Esophagus muscularis mucosa (tissue), 4 donors: ENCODE data around the gene IFNGR1. TPM values are rescaled to one million over a fixed set of nuclear protein-coding genes. Genes with fewer than 3 reads are reported as not detected.

Source experiments
- DNase-seq: peaks from one replicate; pipeline ENCODE4 v3.0.0-alpha.2; 2017; ENCODE audit errors: extremely low spot score
- H3K27ac ChIP-seq, 4 donors: fragments of 200-600 bp; sonication (generic); replicated peaks in 1 of 4; 1 replicate in 3 of 4; 2 replicates in 1 of 4; pipeline ENCODE4 v1.5.1; 2016 to 2019; ENCODE audit warnings: mild to moderate bottlenecking in 1 of 4
- H3K27me3 ChIP-seq, 4 donors: fragments of 200-600 bp; sonication (generic); one replicate each; pipeline versions ENCODE4 v1.5.1 to v1.6.0; 2016 to 2019
- H3K36me3 ChIP-seq, 4 donors: fragments of 200-600 bp; sonication (generic); one replicate each; pipeline ENCODE4 v1.5.1; 2016 to 2019
- H3K4me1 ChIP-seq, 4 donors: fragments of 200-600 bp; sonication (generic); one replicate each; pipeline ENCODE4 v1.5.1; 2016 to 2019
- H3K4me3 ChIP-seq, 4 donors: fragments of 200-600 bp; sonication (generic); 1 replicate in 2 of 4; 2 replicates in 2 of 4; pipeline ENCODE4 v1.5.1; 2016 to 2019; ENCODE audit warnings: mild to moderate bottlenecking in 4 of 4, moderate library complexity in 1 of 4
- H3K9me3 ChIP-seq, 4 donors: fragments of 200-600 bp; sonication (generic); 1 replicate in 3 of 4; 2 replicates in 1 of 4; pipeline ENCODE4 v1.5.1; 2016 to 2019
- CTCF ChIP-seq, 3 experiments: fragments of 200-600 bp in 2 of 3; fragments of 450-650 bp in 1 of 3; sonication (generic) in 2 of 3; IDR thresholded peaks; one replicate each; pipeline ENCODE4 v1.5.1; 2017 to 2019; ENCODE audit warnings: antibody characterized with exemption in 3 of 3, mild to moderate bottlenecking in 2 of 3, moderate library complexity in 1 of 3
- EP300 ChIP-seq: sonication (generic); formaldehyde crosslinking; IDR thresholded peaks from one replicate; pipeline ENCODE4 v1.6.1; 2017; ENCODE audit warnings: antibody characterized with exemption
- POLR2A ChIP-seq: fragments of 450-650 bp; IDR thresholded peaks from one replicate; pipeline ENCODE4 v1.6.1; 2017; ENCODE audit warnings: antibody characterized with exemption, moderate library complexity, mild to moderate bottlenecking, low read depth
- POLR2AphosphoS5 ChIP-seq, 2 donors: sonication (generic); formaldehyde crosslinking; IDR thresholded peaks; one replicate each; pipeline ENCODE4 v1.6.1; 2017; ENCODE audit warnings: antibody characterized with exemption in 2 of 2
- WGBS: methylation state at CpG from one replicate; pipeline ENCODE4 v1.1.5; 2018; 5-methylcytosine and 5-hydroxymethylcytosine counted together
- intact Hi-C: fragments of 100-400 bp; cut with DNase I; formaldehyde crosslinking; loops from one replicate; pipeline ENCODE4 v1.15.1; 2023
- total RNA-seq, 4 donors: library from RNA; depleted of rRNA; stranded (reverse); fragments of >200 nt; gene quantifications; one replicate each; pipeline versions ENCODE4 v1.1.0 to v1.2.1, GENCODE V29; 2016

IFNGR1 gene
- total RNA-seq, 4 donors from 2014 or later, result 52.8 to 95.9 (median 62.9) TPM

- DNase-seq, result no peak
- TF ChIP-seq POLR2A (no peak), EP300 (no peak), POLR2AphosphoS5 (IDR thresholded peaks at IDR 0.05) (no peak), CTCF (IDR thresholded peaks at IDR 0.05) (no peak)
- H3K9me3 ChIP-seq, result no peaks in the 10 kb centered on the region
Observed at GRCh38 chr6:137264311-137265075, 45.3 kb upstream of the IFNGR1 start.

GRCh38 chr6:137261761-137262160 lies 42.6 kb upstream of the IFNGR1 start:
- Histone ChIP-seq H3K4me1 (peaks cover 15 to 36% (median 28%) of the 10 kb centered on the region in 4 donors), H3K27ac (peak overlapping the region; percentile 50 to 63 (median 52)), H3K4me3 (no peak overlapping the region), H3K9me3 (no peaks in the 10 kb centered on the region), H3K36me3 (no peaks in the 10 kb centered on the region), H3K27me3 (no peaks in the 10 kb centered on the region)
- no peak for DNase-seq
- intact Hi-C loops, result no loop called here
- no peak for TF ChIP-seq CTCF (IDR thresholded peaks at IDR 0.05)
- no peak for TF ChIP-seq POLR2AphosphoS5 (IDR thresholded peaks at IDR 0.05)
- TF ChIP-seq EP300, result no peak
- no peak for TF ChIP-seq POLR2A

More at GRCh38 chr6:137264311-137265075, 45.3 kb upstream of the IFNGR1 start:
- no peaks in the 10 kb centered on the region for H3K27me3 ChIP-seq
- no peaks in the 10 kb centered on the region for H3K36me3 ChIP-seq
- no peak overlapping the region for H3K27ac ChIP-seq
- H3K4me3 ChIP-seq, result no peak overlapping the region
- WGBS, result 60% methylated on average over 5 of the region's 5 CpGs
- intact Hi-C loops, result loop anchor here (5.0 kb wide), 1 partner anchor 53 kb away; no protein-coding TSS in a partner anchor
- H3K4me1 ChIP-seq, result peaks cover 15 to 36% (median 28%) of the 10 kb centered on the region in 4 donors

DNA sequence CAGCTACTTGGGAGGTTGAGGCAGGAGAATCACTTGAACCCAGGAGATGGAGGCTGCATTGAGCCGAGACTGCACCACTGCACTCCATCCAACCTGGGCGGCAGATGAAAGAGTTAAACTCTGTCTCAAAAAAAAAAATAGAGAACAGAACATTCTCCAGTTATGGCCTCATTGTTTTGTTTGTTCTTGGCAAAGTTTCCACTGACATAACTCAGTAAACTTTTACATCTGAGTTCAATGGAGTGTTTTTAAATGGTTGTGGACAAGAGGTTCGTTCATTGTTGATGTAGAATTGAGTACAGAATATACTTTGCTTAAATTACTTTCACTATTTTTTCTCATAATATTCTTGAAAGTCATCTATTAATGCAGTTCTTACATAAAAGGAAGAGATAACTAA lies 42.2 kb upstream of the IFNGR1 start:
- no peaks in the 10 kb centered on the region for H3K36me3 ChIP-seq
- peaks cover 15 to 36% (median 28%) of the 10 kb centered on the region in 4 donors for H3K4me1 ChIP-seq
- no peaks in the 10 kb centered on the region for H3K9me3 ChIP-seq
- no peak for DNase-seq
- peak overlapping the region; percentile 50 to 63 (median 52) for H3K27ac ChIP-seq
- 45% methylated on average over 3 of the region's 3 CpGs for WGBS
- H3K27me3 ChIP-seq, result no peaks in the 10 kb centered on the region
- no peak for TF ChIP-seq CTCF (IDR thresholded peaks at IDR 0.05)
- peak in 1 of 2 donors; percentile 23 for TF ChIP-seq POLR2AphosphoS5 (IDR thresholded peaks at IDR 0.05)
- intact Hi-C loops, result no loop called here
- H3K4me3 ChIP-seq, result no peak overlapping the region

- no peak overlapping the region for H3K4me3 ChIP-seq
- 83% methylated on average over 6 of the region's 6 CpGs for WGBS
- no peaks in the 10 kb centered on the region for H3K27me3 ChIP-seq
- H3K9me3 ChIP-seq, result peaks cover 0 to under 1% (median 0%) of the 10 kb centered on the region in 4 donors
- H3K4me1 ChIP-seq, result peaks cover 10 to 27% (median 20%) of the 10 kb centered on the region in 4 donors
- TF ChIP-seq CTCF (IDR thresholded peaks at IDR 0.05) (no peak), POLR2AphosphoS5 (IDR thresholded peaks at IDR 0.05) (no peak), POLR2A (no peak), EP300 (no peak)
- intact Hi-C loops, result no loop called here
- H3K27ac ChIP-seq, result no peak overlapping the region
- no peaks in the 10 kb centered on the region for H3K36me3 ChIP-seq
- no peak for DNase-seq
Observed at GRCh38 chr6:137260217-137260616, 41.0 kb upstream of the IFNGR1 start.
